SH-SY5Y (cell line): ENCODE measurements around the gene ATP13A4.

ENCODE experiments used
- GATA2 ChIP-seq: IDR thresholded peaks from 2 replicates; pipeline ENCODE4 v1.6.1; 2011; ENCODE audit warnings: mild to moderate bottlenecking, low read depth, low read length
- GATA3 ChIP-seq: IDR thresholded peaks from 2 replicates; pipeline ENCODE4 v1.6.1; 2011; ENCODE audit warnings: low read depth, mild to moderate bottlenecking, low read length, moderate library complexity

GRCh38 chr3:193483988-193484539, 70.6 kb downstream of the ATP13A4 start:
- TF ChIP-seq GATA2 (no peak), GATA3 (no peak)
